HepG2 (cell line): ENCODE measurements around the gene MAP3K3. TPM values are rescaled to one million over a fixed set of nuclear protein-coding genes. Genes with fewer than 3 reads are reported as not detected.

Source experiments
- ATAC-seq: fragments of 200-7000 bp; cut with Tn5 transposase; 3 replicates; pipeline ENCODE4 v1.9.1; 2020; ENCODE audit warnings: mild to moderate bottlenecking, moderate library complexity
- BruUV-seq: library from RNA; stranded (reverse); fragments of 400-500 nt; replicated peaks from 2 replicates; lab custom pipeline; 2021; lab: Mats Ljungman, UMichigan
- CTCF ChIA-PET: fragments of 300-600 bp; formaldehyde crosslinking; extraction: SDS; loops from one replicate; lab custom pipeline; 2021; ENCODE audit warnings: low total read pairs, inconsistent platforms, low intra/inter-chr PET ratio; lab: Yijun Ruan, JAX
- POLR2A ChIA-PET: fragments of 350-600 bp; sonication (Branson Sonifier 250); formaldehyde crosslinking; loops from one replicate; lab custom pipeline; 2020; ENCODE audit warnings: antibody characterized with exemption, inconsistent platforms; lab: Yijun Ruan, JAX
- DNase-seq: peaks from one replicate; pipeline ENCODE4 v3.0.0-alpha.2; 2015; ENCODE audit warnings: low spot score
- FAIRE-seq: peaks from 3 replicates; lab custom pipeline; 2011; peaks lifted over from hg19 to GRCh38; lab: Jason Lieb, UNC
- H2AFZ ChIP-seq: one replicate; pipeline ENCODE4 v1.6.1; 2011; ENCODE audit warnings: low read length, inconsistent platforms
- H3K27ac ChIP-seq: fragments of 300-600 bp; 3 replicates; pipeline ENCODE4 v1.8.0; 2011; ENCODE audit warnings: mixed run types, mild to moderate bottlenecking, mixed read lengths, low read length, inconsistent platforms; ENCODE audit not compliant: insufficient read depth; ENCODE audit errors: extremely low read length
- H3K27me3 ChIP-seq, 2 experiments: fragments of 200-600 bp in 1 of 2; 2 replicates in 1 of 2; 3 replicates in 1 of 2; pipeline versions ENCODE4 v1.6.0 to v1.8.0; 2011; ENCODE audit warnings: low read length in 2 of 2, mild to moderate bottlenecking in 2 of 2, moderate library complexity in 2 of 2, inconsistent platforms in 1 of 2; ENCODE audit not compliant: insufficient read depth in 2 of 2, control insufficient read depth in 1 of 2
- H3K36me3 ChIP-seq, 2 experiments: fragments of 200-600 bp in 1 of 2; replicated peaks in 1 of 2; 2 replicates in 1 of 2; 3 replicates in 1 of 2; pipeline versions ENCODE4 v1.5.1 to v1.8.0; 2011; ENCODE audit warnings: low read length in 2 of 2, inconsistent platforms in 1 of 2; ENCODE audit not compliant: insufficient read depth in 2 of 2, control insufficient read depth in 1 of 2
- H3K4me1 ChIP-seq: 2 replicates; pipeline ENCODE4 v1.5.1; 2012; ENCODE audit warnings: low read length, inconsistent platforms; ENCODE audit not compliant: insufficient read depth
- H3K4me2 ChIP-seq: 2 replicates; pipeline ENCODE4 v1.6.0; 2011; ENCODE audit warnings: low read depth, low read length, inconsistent platforms
- H3K4me3 ChIP-seq, 3 experiments: fragments of 200-600 bp in 1 of 3; sonication (generic), shearing (Covaris generic) in 1 of 3; replicated peaks in 1 of 3; 2 replicates each; pipeline ENCODE4 v1.5.1; 2011 to 2016; ENCODE audit warnings: low read length in 3 of 3, inconsistent platforms in 2 of 3, low read depth in 2 of 3, mild to moderate bottlenecking in 2 of 3, control low read depth in 1 of 3, mixed read lengths in 1 of 3; ENCODE audit not compliant: insufficient read depth in 1 of 3
- H3K79me2 ChIP-seq: one replicate; pipeline ENCODE4 v1.6.1; 2011; ENCODE audit warnings: low read length, inconsistent platforms; ENCODE audit not compliant: insufficient read depth
- H3K9ac ChIP-seq: 2 replicates; pipeline ENCODE4 v1.6.0; 2011; ENCODE audit warnings: mild to moderate bottlenecking, low read depth, low read length, inconsistent platforms; ENCODE audit not compliant: insufficient read depth
- H3K9me3 ChIP-seq: 2 replicates; pipeline ENCODE4 v1.5.1; 2012; ENCODE audit warnings: mild to moderate bottlenecking, low read length
- H4K20me1 ChIP-seq: 2 replicates; pipeline ENCODE4 v1.6.0; 2011; ENCODE audit warnings: inconsistent platforms, mild to moderate bottlenecking, low read length, moderate library complexity; ENCODE audit not compliant: insufficient read depth
- CREM ChIP-seq, 2 experiments: sonication (generic) in 1 of 2; formaldehyde crosslinking in 1 of 2; IDR thresholded peaks; 2 replicates each; pipeline versions ENCODE4 v1.4.0 to v1.6.1; 2016 to 2020; ENCODE audit warnings: antibody characterized with exemption in 1 of 2, mild to moderate bottlenecking in 1 of 2, missing genetic modification reagents in 1 of 2
- HNF4A ChIP-seq: sonication (generic); formaldehyde crosslinking; IDR thresholded peaks from 2 replicates; pipeline ENCODE4 v1.4.0; 2020; ENCODE audit warnings: missing genetic modification reagents
- MAFG ChIP-seq: sonication (generic); formaldehyde crosslinking; IDR thresholded peaks from 2 replicates; pipeline ENCODE4 v1.5.1; 2020; ENCODE audit warnings: mild to moderate bottlenecking, missing genetic modification reagents
- SMAD3 ChIP-seq: sonication (generic); formaldehyde crosslinking; IDR thresholded peaks from 2 replicates; pipeline ENCODE4 v1.4.0; 2020; ENCODE audit warnings: missing genetic modification reagents
- SOX5 ChIP-seq: IDR thresholded peaks from 2 replicates; pipeline ENCODE4 v1.6.1; 2016; ENCODE audit warnings: borderline replicate concordance
- STAG1 ChIP-seq: sonication (generic); formaldehyde crosslinking; IDR thresholded peaks from 2 replicates; pipeline ENCODE4 v1.4.0; 2020; ENCODE audit warnings: missing genetic modification reagents
- TAF15 ChIP-seq: fragments of 200-400 bp; formaldehyde crosslinking; IDR thresholded peaks from one replicate; pipeline ENCODE4 v1.6.1; 2018; ENCODE audit warnings: mild to moderate bottlenecking, low read depth, low read length; ENCODE audit not compliant: poor library complexity, severe bottlenecking
- ZBTB38 ChIP-seq: sonication (generic); formaldehyde crosslinking; IDR thresholded peaks from 2 replicates; pipeline ENCODE4 v1.5.1; 2020; ENCODE audit warnings: mild to moderate bottlenecking, missing genetic modification reagents
- ZC3H4 ChIP-seq: sonication (generic); formaldehyde crosslinking; IDR thresholded peaks from 2 replicates; pipeline ENCODE4 v1.4.0; 2020; ENCODE audit warnings: missing genetic modification reagents, borderline replicate concordance
- ZEB1 ChIP-seq: IDR thresholded peaks from 2 replicates; pipeline ENCODE4 v1.6.1; 2012; ENCODE audit warnings: mild to moderate bottlenecking, low read depth, inconsistent platforms; ENCODE audit not compliant: insufficient replicate concordance
- ZNF33B ChIP-seq: sonication (generic); formaldehyde crosslinking; IDR thresholded peaks from 2 replicates; pipeline ENCODE4 v1.5.1; 2020; ENCODE audit warnings: mild to moderate bottlenecking, missing genetic modification reagents
- ZNF883 ChIP-seq: sonication (generic); formaldehyde crosslinking; IDR thresholded peaks from 2 replicates; pipeline ENCODE4 v1.5.1; 2020; ENCODE audit warnings: mild to moderate bottlenecking, missing genetic modification reagents; ENCODE audit errors: not compliant biosample characterization
- WGBS: methylation state at CpG from one replicate; pipeline ENCODE4 v1.1.6; 2017; ENCODE audit warnings: low lambda C conversion rate; 5-methylcytosine and 5-hydroxymethylcytosine counted together
- in situ Hi-C: cut with HindIII; loops from 2 replicates; pipeline ENCODE4 v1.10.0; 2017; ENCODE audit warnings: low pct_unique_long_range_greater_than_20kb; ENCODE audit not compliant: extremely low pct_ligation_motif_present
- intact Hi-C: fragments of 100-400 bp; cut with micrococcal nuclease; formaldehyde crosslinking; loops from one replicate; pipeline ENCODE4 v1.10.0; 2022; ENCODE audit not compliant: unreplicated experiment
- polyA plus RNA-seq, 8 experiments: library from polyadenylated mRNA; depleted of rRNA in 3 of 8; stranded (reverse) in 7 of 8; unstranded in 1 of 8; fragments of >200 nt; fragmentation: Illumina TruSeq in 4 of 8; extraction: Trizol in 4 of 8; gene quantifications; 2 replicates each; pipeline versions ENCODE4 v1.2.1 to v1.2.3, GENCODE V29; 2011 to 2016; ENCODE audit warnings: low read depth in 4 of 8, missing spikeins in 1 of 8, mixed read lengths in 1 of 8; ENCODE audit not compliant: insufficient read depth in 1 of 8
- total RNA-seq, 5 experiments: library from RNA; depleted of rRNA; stranded (reverse); fragments of >200 nt; fragmentation: Illumina TruSeq; extraction: Trizol; gene quantifications; 2 replicates each; pipeline ENCODE4 v1.2.3, GENCODE V29; 2016; ENCODE audit warnings: low read depth in 1 of 5
- TF ChIP-seq, protein P1 (sequence below): sonication (generic); formaldehyde crosslinking; IDR thresholded peaks from 2 replicates; pipeline ENCODE4 v1.4.0; 2020; ENCODE audit warnings: missing genetic modification reagents, borderline replicate concordance

MAP3K3 gene
- total and polyA plus RNA-seq, 2 of the 13 experiments (the other 11 are each of a cell fraction or from before 2014, with no cell fraction given) = 17.7 to 21.8 TPM

- TF ChIP-seq ZNF883 (CRISPR knock-in tag) (peak; percentile 6), ZNF33B (peak; percentile 59; the same call in 1 of the 2 replicates), SMAD3 (CRISPR knock-in tag) (no peak), SOX5 (CRISPR knock-in tag) (peak; percentile 19; the same call in 1 of the 2 replicates), ZBTB38 (CRISPR knock-in tag) (0 out of 2 replicates have a peak, but pooled peaks have one; percentile 2)
Measured at GRCh38 chr17:63675607-63676546, 53.7 kb downstream of the MAP3K3 start (continued).

GRCh38 chr17:63676584-63676983 is 54.4 kb downstream of the MAP3K3 start:
- in situ Hi-C loops (no loop called here), intact Hi-C loops (loop anchor here (5.0 kb wide), 1 partner anchor 54 kb away; the partner anchor contains the start of gene MAP3K3)
- Histone ChIP-seq H3K27me3 (no peaks in the 10 kb centered on the region), H3K79me2 (no peaks in the 10 kb centered on the region), H4K20me1 (no peaks in the 10 kb centered on the region), H3K4me3 (no peak overlapping the region), H3K9me3 (no peaks in the 10 kb centered on the region), H3K36me3 (peaks cover 9 to 21% of the 10 kb centered on the region in 2 experiments), H3K27ac (no peak overlapping the region), H3K9ac (no peak overlapping the region), H3K4me1 (peaks cover 20% of the 10 kb centered on the region), H3K4me2 (peak overlapping the region; percentile 37; the same call in 1 of the 2 replicates), H2AFZ (no peak overlapping the region)
- DNase-seq (no peak), FAIRE-seq (no peak), ATAC-seq (peak; percentile 52)
- CTCF ChIA-PET = no interaction called here
- peak; percentile 25; the same call in 1 of the 2 replicates for TF ChIP-seq HNF4A (CRISPR knock-in tag)
- no peak for TF ChIP-seq STAG1 (CRISPR knock-in tag)
- TF ChIP-seq ZEB1 = peak; percentile 78
- TF ChIP-seq MAFG = no peak
- TF ChIP-seq, protein P1, sequence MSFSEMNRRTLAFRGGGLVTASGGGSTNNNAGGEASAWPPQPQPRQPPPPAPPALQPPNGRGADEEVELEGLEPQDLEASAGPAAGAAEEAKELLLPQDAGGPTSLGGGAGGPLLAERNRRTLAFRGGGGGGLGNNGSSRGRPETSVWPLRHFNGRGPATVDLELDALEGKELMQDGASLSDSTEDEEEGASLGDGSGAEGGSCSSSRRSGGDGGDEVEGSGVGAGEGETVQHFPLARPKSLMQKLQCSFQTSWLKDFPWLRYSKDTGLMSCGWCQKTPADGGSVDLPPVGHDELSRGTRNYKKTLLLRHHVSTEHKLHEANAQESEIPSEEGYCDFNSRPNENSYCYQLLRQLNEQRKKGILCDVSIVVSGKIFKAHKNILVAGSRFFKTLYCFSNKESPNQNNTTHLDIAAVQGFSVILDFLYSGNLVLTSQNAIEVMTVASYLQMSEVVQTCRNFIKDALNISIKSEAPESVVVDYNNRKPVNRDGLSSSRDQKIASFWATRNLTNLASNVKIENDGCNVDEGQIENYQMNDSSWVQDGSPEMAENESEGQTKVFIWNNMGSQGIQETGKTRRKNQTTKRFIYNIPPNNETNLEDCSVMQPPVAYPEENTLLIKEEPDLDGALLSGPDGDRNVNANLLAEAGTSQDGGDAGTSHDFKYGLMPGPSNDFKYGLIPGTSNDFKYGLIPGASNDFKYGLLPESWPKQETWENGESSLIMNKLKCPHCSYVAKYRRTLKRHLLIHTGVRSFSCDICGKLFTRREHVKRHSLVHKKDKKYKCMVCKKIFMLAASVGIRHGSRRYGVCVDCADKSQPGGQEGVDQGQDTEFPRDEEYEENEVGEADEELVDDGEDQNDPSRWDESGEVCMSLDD = no peak
- no peak for TF ChIP-seq TAF15
- no peak for TF ChIP-seq ZC3H4 (CRISPR knock-in tag)
- no peak for TF ChIP-seq CREM (IDR thresholded peaks at IDR 0.05)
- no peak for TF ChIP-seq CREM (CRISPR knock-in tag; IDR thresholded peaks at IDR 0.05)
- BruUV-seq = no TSS peak
- WGBS = 47% methylated on average over 3 of the region's 3 CpGs
- POLR2A ChIA-PET = interaction anchor here (1.0 to 2.1 kb wide), 3 partner anchors 55 to 167 kb away, joined by 3 to 12 read pairs (median 3); partner anchors contain the start of genes MAP3K3 and SMARCD2
